ENCODE measurements around the gene STAC. TPM values are rescaled to one million over a fixed set of nuclear protein-coding genes. Genes with fewer than 3 reads are reported as not detected.
"Not testable (repeated sequence)": the region's sequence is repeated elsewhere in the genome, so short reads cannot be mapped to it uniquely, and the experiment has no call there.

STAC gene
- total and polyA plus RNA-seq, 5 donors from 2014 or later, result 0.59 to 1.0 (median 0.76) TPM

DNA sequence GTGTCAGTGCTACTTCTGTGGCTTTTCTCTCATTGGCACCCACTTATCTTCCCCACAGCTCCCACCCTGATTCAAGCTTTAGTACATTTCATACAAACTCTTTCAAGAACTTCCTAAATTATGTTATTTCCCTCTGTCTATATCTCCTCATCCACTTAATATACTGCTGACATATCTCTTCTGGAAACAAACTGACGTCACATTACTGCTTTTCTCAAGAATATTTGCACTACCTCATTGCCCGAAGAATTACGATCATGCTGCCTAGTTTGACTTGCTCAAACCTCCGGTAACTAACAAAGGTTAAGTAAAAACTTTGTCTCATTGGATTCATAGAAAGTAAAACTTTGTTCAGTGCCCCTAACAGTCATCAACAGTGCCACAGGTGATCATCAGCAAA, 76.5 kb downstream of the STAC start:
- H3K9me3 Mint-ChIP-seq, result peaks cover 0 to 1% (median 0%) of the 10 kb centered on the region in 7 donors
- ATAC-seq (ENCODE audit: low read depth in 2 of 2), result no peak

GRCh38 chr3:36457667-36458066, 77.4 kb downstream of the STAC start:
- Histone ChIP-seq H3K27me3 (ENCODE audit: control insufficient read depth, insufficient read depth, low read length) (no peaks in the 10 kb centered on the region), H3K9me3 (ENCODE audit: control insufficient read depth in 2 of 2, low read length in 2 of 2) (no peaks in the 10 kb centered on the region), H3K36me3 (ENCODE audit: control insufficient read depth, insufficient read depth, low read length) (no peaks in the 10 kb centered on the region), H3K4me1 (ENCODE audit: control insufficient read depth, insufficient read depth, low read length, poor library complexity, severe bottlenecking) (no peaks in the 10 kb centered on the region), H3K27ac (ENCODE audit: insufficient read depth, low read length, poor library complexity, severe bottlenecking) (no peak overlapping the region), H3K4me3 (ENCODE audit: low read depth, low read length) (no peak overlapping the region)
- Mint-ChIP-seq H3K27me3 (peaks cover 5% of the 10 kb centered on the region), H3K9me3 (peaks cover 0 to 5% (median 0%) of the 10 kb centered on the region in 7 donors), H3K36me3 (no peaks in the 10 kb centered on the region), H3K4me1 (peaks cover 0 to 15% (median 2%) of the 10 kb centered on the region in 4 donors), H3K27ac (no peak overlapping the region), H3K4me3 (no peak overlapping the region)
- DNase-seq (no peak), ATAC-seq (ENCODE audit: low read depth in 2 of 2) (no peak)

More for the DNA sequence above, 76.5 kb downstream of the STAC start:
- no peak overlapping the region for H3K4me3 Mint-ChIP-seq
- peak overlapping the region in 1 of 3 donors; percentile 10 for H3K27ac Mint-ChIP-seq
- H3K4me1 ChIP-seq (ENCODE audit: control insufficient read depth, insufficient read depth, low read length, poor library complexity, severe bottlenecking), result no peaks in the 10 kb centered on the region
- no peak overlapping the region for H3K27ac ChIP-seq (ENCODE audit: insufficient read depth, low read length, poor library complexity, severe bottlenecking)
- H3K4me3 ChIP-seq (ENCODE audit: low read depth, low read length), result no peak overlapping the region
- no peaks in the 10 kb centered on the region for H3K9me3 ChIP-seq (ENCODE audit: control insufficient read depth in 2 of 2, low read length in 2 of 2)
- H3K4me1 Mint-ChIP-seq, result peaks cover 0 to 20% (median 5%) of the 10 kb centered on the region in 4 donors
- H3K27me3 ChIP-seq (ENCODE audit: control insufficient read depth, insufficient read depth, low read length), result no peaks in the 10 kb centered on the region
- DNase-seq, result no peak
- no peaks in the 10 kb centered on the region for H3K36me3 Mint-ChIP-seq
- H3K36me3 ChIP-seq (ENCODE audit: control insufficient read depth, insufficient read depth, low read length), result no peaks in the 10 kb centered on the region
- H3K27me3 Mint-ChIP-seq, result peaks cover 5% of the 10 kb centered on the region

GRCh38 chr3:36459177-36459576, 78.9 kb downstream of the STAC start:
- peaks cover 0 to 5% (median 0%) of the 10 kb centered on the region in 7 donors for H3K9me3 Mint-ChIP-seq
- no peaks in the 10 kb centered on the region for H3K9me3 ChIP-seq (ENCODE audit: control insufficient read depth in 2 of 2, low read length in 2 of 2)

DNA sequence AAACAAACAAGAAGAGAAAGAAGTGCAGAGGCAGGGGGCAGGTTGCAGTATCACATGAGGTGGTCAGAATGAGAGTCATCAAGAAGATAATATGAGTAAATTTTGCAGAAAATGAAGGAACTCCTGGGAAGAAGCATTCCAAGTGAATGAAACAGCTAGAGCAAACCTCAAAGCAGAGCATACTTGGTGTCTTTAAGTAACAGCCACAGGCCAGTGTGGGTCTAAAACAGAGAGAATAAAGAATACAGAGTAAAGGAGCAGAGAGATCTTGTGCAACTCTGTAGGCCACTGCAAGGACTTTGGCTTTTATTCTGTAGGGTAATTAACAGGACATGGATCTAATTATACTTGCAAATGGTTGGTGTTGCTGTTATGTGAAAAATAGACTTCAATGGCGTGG, 81.3 kb downstream of the STAC start:
- Mint-ChIP-seq H3K4me3 (no peak overlapping the region), H3K36me3 (no peaks in the 10 kb centered on the region), H3K27ac (no peak overlapping the region), H3K4me1 (peaks cover 0 to 5% (median 0%) of the 10 kb centered on the region in 4 donors), H3K9me3 (peaks cover 0 to 11% (median 4%) of the 10 kb centered on the region in 7 donors), H3K27me3 (no peaks in the 10 kb centered on the region)
- Histone ChIP-seq H3K4me3 (ENCODE audit: low read depth, low read length) (no peak overlapping the region), H3K36me3 (ENCODE audit: control insufficient read depth, insufficient read depth, low read length) (no peaks in the 10 kb centered on the region), H3K27ac (ENCODE audit: insufficient read depth, low read length, poor library complexity, severe bottlenecking) (no peak overlapping the region), H3K27me3 (ENCODE audit: control insufficient read depth, insufficient read depth, low read length) (no peaks in the 10 kb centered on the region), H3K4me1 (ENCODE audit: control insufficient read depth, insufficient read depth, low read length, poor library complexity, severe bottlenecking) (no peaks in the 10 kb centered on the region), H3K9me3 (ENCODE audit: control insufficient read depth in 2 of 2, low read length in 2 of 2) (no peaks in the 10 kb centered on the region)
- ATAC-seq (ENCODE audit: low read depth in 2 of 2) (no peak), DNase-seq (no peak)

More at GRCh38 chr3:36459177-36459576, 78.9 kb downstream of the STAC start:
- no peak overlapping the region for H3K4me3 ChIP-seq (ENCODE audit: low read depth, low read length)
- peaks cover 0 to 14% (median 1%) of the 10 kb centered on the region in 4 donors for H3K4me1 Mint-ChIP-seq
- no peak overlapping the region for H3K27ac ChIP-seq (ENCODE audit: insufficient read depth, low read length, poor library complexity, severe bottlenecking)
- H3K4me1 ChIP-seq (ENCODE audit: control insufficient read depth, insufficient read depth, low read length, poor library complexity, severe bottlenecking), result no peaks in the 10 kb centered on the region
- H3K36me3 ChIP-seq (ENCODE audit: control insufficient read depth, insufficient read depth, low read length), result no peaks in the 10 kb centered on the region
- no peak overlapping the region for H3K4me3 Mint-ChIP-seq
- DNase-seq, result no peak
- H3K27ac Mint-ChIP-seq, result no peak overlapping the region
- H3K36me3 Mint-ChIP-seq, result no peaks in the 10 kb centered on the region
- no peak for ATAC-seq (ENCODE audit: low read depth in 2 of 2)
- H3K27me3 Mint-ChIP-seq, result peaks cover 5% of the 10 kb centered on the region
- no peaks in the 10 kb centered on the region for H3K27me3 ChIP-seq (ENCODE audit: control insufficient read depth, insufficient read depth, low read length)

DNA sequence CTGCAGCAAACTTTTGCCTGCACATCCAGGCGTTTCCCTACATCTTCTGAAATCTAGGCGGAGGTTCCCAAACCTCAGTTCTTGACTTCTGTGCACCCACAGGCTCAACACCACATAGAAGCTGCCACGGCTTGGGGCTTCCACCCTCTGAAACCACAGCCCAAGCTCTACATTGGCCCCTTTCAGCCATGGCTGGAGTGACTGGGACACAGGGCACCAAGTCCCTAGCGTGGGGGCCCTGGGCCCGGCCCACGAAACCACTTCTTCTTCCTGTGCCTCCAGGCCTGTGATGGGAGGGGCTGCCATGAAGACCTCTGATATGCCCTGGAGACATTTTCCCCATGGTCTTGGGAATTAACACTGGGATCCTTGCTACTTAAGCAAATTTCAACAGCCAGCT, 91.7 kb downstream of the STAC start:
- not testable (repeated sequence) for H3K27me3 Mint-ChIP-seq; H3K27ac Mint-ChIP-seq; H3K4me1 Mint-ChIP-seq; H3K27ac ChIP-seq (ENCODE audit: insufficient read depth, low read length, poor library complexity, severe bottlenecking); ATAC-seq (ENCODE audit: low read depth in 2 of 2); H3K9me3 Mint-ChIP-seq; H3K36me3 Mint-ChIP-seq; H3K4me3 Mint-ChIP-seq; H3K4me1 ChIP-seq (ENCODE audit: control insufficient read depth, insufficient read depth, low read length, poor library complexity, severe bottlenecking); H3K4me3 ChIP-seq (ENCODE audit: low read depth, low read length); H3K27me3 ChIP-seq (ENCODE audit: control insufficient read depth, insufficient read depth, low read length); H3K9me3 ChIP-seq (ENCODE audit: control insufficient read depth in 2 of 2, low read length in 2 of 2); DNase-seq; H3K36me3 ChIP-seq (ENCODE audit: control insufficient read depth, insufficient read depth, low read length)

DNA sequence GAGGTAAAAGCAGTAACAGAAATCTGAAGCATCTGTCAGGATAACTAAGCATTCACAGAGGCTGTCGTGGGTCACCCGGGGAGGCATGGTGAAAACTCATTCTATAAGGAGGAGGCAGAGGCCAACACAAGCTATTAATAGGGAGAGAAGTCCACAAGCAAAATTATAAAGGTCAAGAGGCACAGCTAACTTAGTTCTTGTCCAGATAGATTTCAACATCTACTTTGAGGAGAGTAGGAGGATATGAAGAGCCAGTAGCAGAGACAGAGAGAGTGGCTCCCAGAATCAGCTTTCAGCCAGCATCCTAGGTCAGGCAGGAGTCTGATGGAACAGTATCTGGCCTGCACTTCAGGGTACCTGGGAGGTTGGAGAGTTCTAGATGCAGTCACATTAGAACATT, 95.3 kb downstream of the STAC start:
- no peaks in the 10 kb centered on the region for H3K27me3 Mint-ChIP-seq
- peaks cover 0 to 4% (median under 1%) of the 10 kb centered on the region in 4 donors for H3K4me1 Mint-ChIP-seq
- H3K27ac Mint-ChIP-seq, result no peak overlapping the region
- ATAC-seq (ENCODE audit: low read depth in 2 of 2) (no peak), DNase-seq (no peak)
- H3K9me3 Mint-ChIP-seq, result peaks cover 0 to 9% (median 3%) of the 10 kb centered on the region in 7 donors
- H3K4me3 Mint-ChIP-seq, result no peak overlapping the region
- no peak overlapping the region for H3K27ac ChIP-seq (ENCODE audit: insufficient read depth, low read length, poor library complexity, severe bottlenecking)
- H3K36me3 ChIP-seq (ENCODE audit: control insufficient read depth, insufficient read depth, low read length), result no peaks in the 10 kb centered on the region
- no peak overlapping the region for H3K4me3 ChIP-seq (ENCODE audit: low read depth, low read length)
- H3K9me3 ChIP-seq (ENCODE audit: control insufficient read depth in 2 of 2, low read length in 2 of 2), result no peaks in the 10 kb centered on the region
- H3K27me3 ChIP-seq (ENCODE audit: control insufficient read depth, insufficient read depth, low read length), result no peaks in the 10 kb centered on the region
- H3K36me3 Mint-ChIP-seq, result no peaks in the 10 kb centered on the region
- no peaks in the 10 kb centered on the region for H3K4me1 ChIP-seq (ENCODE audit: control insufficient read depth, insufficient read depth, low read length, poor library complexity, severe bottlenecking)

- Histone ChIP-seq H3K27me3 (ENCODE audit: control insufficient read depth, insufficient read depth, low read length) (no peaks in the 10 kb centered on the region), H3K4me3 (ENCODE audit: low read depth, low read length) (no peak overlapping the region), H3K27ac (ENCODE audit: insufficient read depth, low read length, poor library complexity, severe bottlenecking) (no peak overlapping the region), H3K9me3 (ENCODE audit: control insufficient read depth in 2 of 2, low read length in 2 of 2) (no peaks in the 10 kb centered on the region), H3K36me3 (ENCODE audit: control insufficient read depth, insufficient read depth, low read length) (no peaks in the 10 kb centered on the region), H3K4me1 (ENCODE audit: control insufficient read depth, insufficient read depth, low read length, poor library complexity, severe bottlenecking) (no peaks in the 10 kb centered on the region)
- DNase-seq (no peak), ATAC-seq (ENCODE audit: low read depth in 2 of 2) (no peak)
- Mint-ChIP-seq H3K9me3 (peaks cover 0 to 9% (median 1%) of the 10 kb centered on the region in 7 donors), H3K4me3 (no peak overlapping the region), H3K27me3 (no peaks in the 10 kb centered on the region), H3K4me1 (peaks cover 0 to 4% (median under 1%) of the 10 kb centered on the region in 4 donors), H3K27ac (no peak overlapping the region), H3K36me3 (no peaks in the 10 kb centered on the region)
Observed at GRCh38 chr3:36476286-36476942, 96.1 kb downstream of the STAC start.

DNA sequence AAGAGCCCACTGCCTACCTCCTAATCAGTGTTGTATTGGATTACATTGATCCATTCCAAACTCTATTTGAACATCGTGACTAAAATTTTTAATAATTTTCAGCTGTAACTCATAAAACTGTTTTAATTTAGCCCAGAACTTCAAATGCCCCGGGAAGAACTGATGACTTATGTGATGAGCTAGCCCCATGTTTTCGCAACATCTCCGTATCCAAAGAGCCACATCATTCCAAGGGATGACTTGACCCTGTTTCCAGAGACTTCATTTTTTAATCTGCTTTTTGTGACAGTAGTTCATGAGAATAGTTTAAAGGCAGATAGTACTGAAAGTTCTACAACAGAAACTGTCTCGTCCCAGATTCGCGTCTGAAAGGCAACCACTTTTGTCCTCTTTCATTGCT, 97.4 kb downstream of the STAC start:
- no peak for ATAC-seq (ENCODE audit: low read depth in 2 of 2)
- Mint-ChIP-seq H3K4me1 (peaks cover 0 to 4% (median under 1%) of the 10 kb centered on the region in 4 donors), H3K27me3 (no peaks in the 10 kb centered on the region), H3K36me3 (no peaks in the 10 kb centered on the region), H3K27ac (no peak overlapping the region), H3K9me3 (peaks cover 0 to 7% (median 1%) of the 10 kb centered on the region in 7 donors), H3K4me3 (no peak overlapping the region)
- Histone ChIP-seq H3K4me1 (ENCODE audit: control insufficient read depth, insufficient read depth, low read length, poor library complexity, severe bottlenecking) (no peaks in the 10 kb centered on the region), H3K27ac (ENCODE audit: insufficient read depth, low read length, poor library complexity, severe bottlenecking) (no peak overlapping the region), H3K9me3 (ENCODE audit: control insufficient read depth in 2 of 2, low read length in 2 of 2) (no peaks in the 10 kb centered on the region), H3K4me3 (ENCODE audit: low read depth, low read length) (no peak overlapping the region), H3K36me3 (ENCODE audit: control insufficient read depth, insufficient read depth, low read length) (no peaks in the 10 kb centered on the region), H3K27me3 (ENCODE audit: control insufficient read depth, insufficient read depth, low read length) (no peaks in the 10 kb centered on the region)
- DNase-seq, result no peak

Measured in CD4-positive, CD25-positive, alpha-beta regulatory T cell (primary cell).